HG03108 (cell line): ENCODE measurements around the gene PLEKHA7.

ENCODE experiments used
- ATAC-seq: cut with Tn5 transposase; IDR thresholded peaks from one replicate; pipeline ENCODE4 v1.9.1; 2021; ENCODE audit warnings: moderate library complexity; ENCODE audit not compliant: unreplicated experiment

PLEKHA7 gene

GRCh38 chr11:16846305-16846704, 167.9 kb downstream of the PLEKHA7 start:
- no peak for ATAC-seq

DNA sequence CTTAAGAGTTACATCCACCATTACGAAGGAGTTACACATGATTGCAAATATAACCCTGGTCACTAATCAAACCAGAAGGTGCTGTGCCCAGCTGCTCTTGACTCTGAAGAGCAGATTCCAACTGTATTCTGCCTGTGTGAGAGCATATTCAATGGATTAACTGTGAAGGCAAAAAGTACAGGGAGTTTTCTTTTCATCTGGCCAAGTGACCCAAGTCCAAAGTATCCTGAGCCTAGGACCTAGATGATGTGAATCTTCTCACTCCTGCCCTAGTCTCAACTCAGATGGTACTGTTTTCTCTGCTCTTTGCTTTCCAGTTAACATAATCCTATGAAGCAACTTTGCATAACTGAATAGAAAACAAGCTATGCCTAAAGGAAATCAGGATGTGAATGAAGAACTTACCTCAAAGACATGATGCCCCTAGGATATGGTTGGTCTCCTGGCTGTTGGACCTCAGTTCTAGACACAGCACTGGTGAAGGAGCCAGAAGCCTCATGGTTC, 169.9 kb downstream of the PLEKHA7 start:
- no peak for ATAC-seq

DNA sequence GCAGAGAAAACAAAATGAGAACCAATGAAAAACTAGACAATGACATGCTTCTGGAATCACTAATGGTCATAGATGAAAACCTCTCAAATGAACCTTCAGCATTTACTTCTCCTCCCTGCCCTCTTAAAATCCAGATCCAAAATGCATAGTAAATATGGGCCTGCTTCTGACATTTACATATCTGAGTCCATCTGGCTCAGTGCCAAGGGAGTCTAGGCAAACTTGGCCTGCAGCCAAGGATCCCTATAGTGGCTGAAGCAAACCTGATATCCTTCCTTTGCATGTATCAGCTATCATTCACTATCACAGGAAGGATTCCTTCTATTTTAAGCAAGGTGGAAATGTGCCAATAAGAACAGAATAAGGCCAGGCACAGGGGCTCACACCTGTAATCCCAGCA, 170.9 kb downstream of the PLEKHA7 start:
- no peak for ATAC-seq

GRCh38 chr11:16841984-16842383, 172.2 kb downstream of the PLEKHA7 start:
- ATAC-seq, result peak; percentile 53

- ATAC-seq, result no peak
These were observed 172.7 kb downstream of the PLEKHA7 start for GRCh38 chr11:16841481-16841880.

DNA sequence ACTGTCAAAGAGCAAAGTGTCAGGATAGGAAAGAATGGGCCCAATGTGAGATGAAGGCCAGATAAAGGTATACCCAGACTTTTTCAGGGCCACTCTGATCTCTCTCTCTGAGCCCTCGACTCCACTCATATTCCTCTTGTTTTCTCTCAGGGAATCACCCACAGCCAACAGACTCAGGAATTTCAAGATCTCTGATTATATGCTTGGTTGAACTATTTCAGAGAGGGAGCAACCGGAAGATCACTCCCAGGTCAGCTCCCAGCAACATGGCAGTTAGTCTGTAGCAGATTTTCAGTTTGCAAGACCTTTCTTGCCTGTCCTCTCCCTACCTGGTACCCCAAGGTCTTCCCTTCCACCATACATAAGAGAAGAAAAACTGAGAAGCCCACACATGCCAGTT, 173.3 kb downstream of the PLEKHA7 start:
- ATAC-seq, result no peak

- no peak for ATAC-seq
These were observed 174.4 kb downstream of the PLEKHA7 start for GRCh38 chr11:16839821-16840220.

DNA sequence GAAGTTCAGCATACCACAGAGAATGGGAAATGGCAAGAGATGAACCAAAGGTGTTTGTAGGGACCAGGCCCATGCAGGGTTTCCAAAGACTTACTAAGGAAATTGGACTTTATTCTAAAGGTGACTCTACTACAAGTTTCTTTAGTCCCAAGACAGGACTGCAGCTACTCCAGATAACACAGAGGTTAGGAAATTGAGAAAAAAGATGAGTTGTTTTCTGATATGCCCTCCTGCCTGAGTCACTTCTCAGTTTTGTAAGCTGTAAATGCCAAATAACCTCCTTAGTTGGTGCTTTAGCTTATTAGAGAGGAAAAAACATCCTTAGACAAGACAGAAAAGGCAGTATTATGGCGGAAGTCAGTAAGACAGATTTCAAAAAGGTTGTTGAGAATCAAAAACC, 179.8 kb downstream of the PLEKHA7 start:
- ATAC-seq, result no peak

GRCh38 chr11:16833026-16833425, 181.2 kb downstream of the PLEKHA7 start:
- ATAC-seq, result no peak

GRCh38 chr11:16832193-16832539, 182.0 kb downstream of the PLEKHA7 start:
- ATAC-seq, result no peak

DNA sequence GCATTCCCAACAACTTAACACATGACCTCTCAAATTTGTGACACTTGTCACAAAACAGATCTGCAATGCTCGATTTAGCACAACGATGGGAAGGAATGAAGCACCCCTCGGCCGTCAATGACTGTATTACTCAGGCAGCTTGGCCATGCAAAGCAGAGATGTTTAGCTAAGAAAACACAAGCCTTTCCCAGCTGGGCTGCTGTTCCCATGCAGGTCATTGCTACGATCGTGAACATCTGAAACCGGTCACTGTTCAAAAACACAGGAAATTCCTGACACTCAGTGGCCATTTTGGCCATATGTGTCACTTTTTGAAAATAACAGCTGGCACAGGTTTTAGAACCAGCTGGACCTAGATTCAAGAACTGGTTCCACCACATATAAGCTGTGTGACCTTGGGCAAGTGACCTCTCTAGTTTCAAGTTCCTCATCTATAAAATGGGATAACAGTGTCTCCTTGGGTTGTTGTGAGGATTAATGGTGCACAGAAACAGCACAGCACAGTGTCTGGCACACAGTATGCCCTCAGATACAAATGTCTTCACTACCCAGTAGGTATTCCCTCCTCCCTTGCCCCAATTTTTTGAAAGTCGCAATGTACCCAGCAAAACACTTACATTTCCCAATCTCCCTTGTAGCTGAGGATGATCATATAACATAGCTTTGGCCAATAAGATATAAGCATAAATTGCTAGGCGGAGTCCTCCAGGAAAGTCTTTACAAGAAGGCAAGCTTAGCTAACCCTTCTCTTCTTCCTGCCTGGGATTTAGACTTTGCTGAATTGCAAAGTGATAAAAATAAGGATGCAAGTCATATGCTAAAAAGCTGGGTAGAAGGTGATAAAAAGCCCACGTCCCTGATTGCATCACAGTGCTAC, 182.7 kb downstream of the PLEKHA7 start:
- no peak for ATAC-seq

DNA sequence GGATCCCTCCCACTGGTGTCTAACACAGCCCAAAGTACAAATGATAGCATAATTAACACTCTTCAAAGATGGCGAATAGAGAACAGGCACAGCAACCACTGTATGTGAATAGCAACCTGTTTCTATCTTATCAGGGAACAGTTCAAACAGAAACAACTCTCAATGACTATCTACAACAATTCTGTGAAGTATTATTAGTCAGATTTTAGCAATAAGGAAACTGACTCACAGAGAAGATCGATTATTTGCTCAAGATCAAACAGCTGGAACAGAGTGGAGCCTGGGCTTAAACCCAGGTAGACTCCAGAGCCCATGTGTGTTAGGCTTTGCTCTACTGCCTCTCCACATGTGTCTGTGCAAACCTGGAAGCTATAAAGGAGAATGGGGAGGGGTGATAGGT, 187.1 kb downstream of the PLEKHA7 start:
- no peak for ATAC-seq

DNA sequence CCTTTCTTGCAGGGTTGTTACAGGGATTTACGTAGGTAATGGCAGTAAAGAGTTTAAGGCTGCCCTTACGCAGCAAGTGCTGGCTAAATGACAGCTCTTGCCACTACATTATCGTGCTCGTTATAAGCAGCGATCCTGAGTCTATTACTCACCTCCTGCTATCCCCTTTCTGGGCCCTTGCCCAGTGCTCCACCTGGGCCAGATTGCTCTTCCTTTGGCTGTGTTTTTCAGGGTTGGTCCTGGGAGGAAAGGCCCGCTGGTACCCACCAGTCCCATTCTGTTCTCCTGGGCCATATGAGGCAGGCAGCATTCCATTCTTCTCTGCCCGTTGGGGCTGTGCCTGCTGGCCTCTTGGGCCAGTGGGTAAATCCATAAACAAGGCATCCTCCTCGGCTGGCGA, 188.2 kb downstream of the PLEKHA7 start:
- no peak for ATAC-seq

- no peak for ATAC-seq
These were observed 189.1 kb downstream of the PLEKHA7 start for GRCh38 chr11:16825101-16825500.

DNA sequence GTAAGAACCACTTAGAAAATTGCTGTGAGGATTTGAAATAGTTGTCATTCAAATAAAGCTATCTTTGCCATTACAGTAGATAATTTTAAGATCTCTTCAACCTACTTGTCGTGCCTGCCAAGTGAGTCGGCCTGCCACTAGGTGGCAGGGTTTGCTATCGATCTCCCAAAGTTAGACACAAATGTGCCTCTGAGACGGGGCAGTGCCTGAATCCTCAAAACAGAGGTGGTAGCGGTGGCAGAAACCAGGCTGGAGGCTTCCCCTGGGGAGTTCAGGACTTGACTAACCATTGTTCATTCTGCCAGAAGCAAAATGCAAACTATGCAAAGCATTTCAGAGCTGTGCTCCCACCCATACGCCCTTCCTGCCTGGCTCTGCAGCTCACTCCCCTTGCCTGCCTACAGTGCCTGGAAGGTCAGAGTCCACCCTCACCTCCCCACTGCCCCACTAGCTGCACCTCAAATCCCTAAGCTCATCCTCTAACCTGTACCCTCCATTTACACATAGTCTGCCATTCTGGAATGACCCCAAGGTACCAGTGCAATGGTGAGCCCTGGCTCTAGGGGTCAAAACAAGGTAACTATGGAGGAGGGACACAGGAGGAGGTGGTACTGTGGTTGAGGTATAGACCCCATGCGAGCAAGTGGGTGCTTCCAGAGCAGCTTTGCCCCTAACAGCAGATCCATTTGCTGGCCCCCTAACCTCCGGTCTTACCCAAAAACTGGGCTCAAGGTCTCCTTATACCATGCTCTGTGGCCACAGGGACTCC, 193.7 kb downstream of the PLEKHA7 start:
- peak; percentile 84 for ATAC-seq

GRCh38 chr11:16818284-16818683, 195.9 kb downstream of the PLEKHA7 start:
- ATAC-seq, result no peak

DNA sequence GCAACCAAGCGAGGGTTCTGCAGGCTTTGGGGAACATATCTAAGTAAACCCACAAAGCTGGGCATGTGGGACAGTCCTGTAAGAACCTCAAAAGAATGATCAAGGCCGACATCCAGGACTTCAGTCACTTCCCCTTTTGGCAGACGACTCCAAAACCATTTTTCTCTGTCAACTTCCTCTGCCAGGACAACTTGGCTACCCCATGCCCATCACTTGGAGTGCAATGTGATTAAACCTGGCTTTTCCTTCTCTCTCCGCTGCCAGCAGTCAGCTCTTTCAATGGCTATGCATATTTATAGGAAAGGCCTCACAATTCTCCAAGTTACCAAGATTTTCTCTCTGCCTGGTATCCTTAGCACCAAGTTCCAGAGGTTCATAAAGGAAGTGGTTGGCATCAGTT, 196.9 kb downstream of the PLEKHA7 start:
- no peak for ATAC-seq

GRCh38 chr11:16816358-16817270, 197.6 kb downstream of the PLEKHA7 start:
- no peak for ATAC-seq

DNA sequence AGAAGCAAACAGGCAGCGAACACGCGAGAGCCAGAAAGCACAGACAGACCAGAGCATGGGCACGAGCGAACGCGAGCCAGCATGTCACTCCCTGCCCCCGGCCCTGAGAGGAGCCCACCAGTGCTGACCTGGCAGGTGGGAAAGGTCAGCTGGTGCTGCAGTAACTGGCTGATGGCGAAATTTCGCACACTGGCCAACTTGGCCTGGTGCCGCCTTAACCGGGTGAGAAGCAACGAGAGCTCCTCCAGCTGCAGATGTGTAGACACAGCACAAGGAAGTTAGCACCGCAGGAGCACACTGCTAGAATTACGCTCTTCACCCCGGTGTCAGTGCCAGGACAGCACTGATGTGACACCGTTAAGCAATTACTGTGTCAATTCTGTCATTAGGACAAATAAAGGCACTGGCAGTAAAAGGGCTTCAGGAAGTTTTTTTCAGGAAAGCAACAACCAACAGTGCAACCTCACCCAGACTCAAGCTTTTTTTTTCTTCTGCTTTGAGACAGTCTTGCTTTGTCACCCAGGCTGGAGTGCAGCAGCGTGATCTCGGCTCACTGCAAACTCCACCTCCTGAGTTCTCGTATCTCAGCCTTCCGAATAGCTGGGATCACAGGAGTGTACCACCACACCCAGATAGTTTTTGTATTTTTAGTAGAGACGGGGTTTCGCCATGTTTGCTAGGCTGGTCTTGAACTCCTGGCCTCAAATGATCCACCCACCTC, 199.0 kb downstream of the PLEKHA7 start:
- no peak for ATAC-seq

GRCh38 chr11:16814410-16815046, 199.7 kb downstream of the PLEKHA7 start:
- no peak for ATAC-seq
